Mucosa of descending colon (tissue), 3 donors: Measurements from ENCODE around the gene ZNF318. TPM values are rescaled to one million over a fixed set of nuclear protein-coding genes. Genes with fewer than 3 reads are reported as not detected.
A peak's percentile ranks its signal among the peaks of the same experiment; 100 is the strongest.

Experiments used
- ATAC-seq: fragments of 200-7000 bp; cut with Tn5 transposase; one replicate; pipeline ENCODE4 v1.9.1; 2020; ENCODE audit warnings: mild to moderate bottlenecking, moderate library complexity
- DNase-seq, 3 donors: peaks; one replicate each; pipeline ENCODE4 v3.0.0-alpha.2; 2020
- H3K36me3 ChIP-seq: fragments of 200-600 bp; one replicate; pipeline ENCODE4 v1.8.0; 2021; ENCODE audit warnings: low read depth, mild to moderate bottlenecking
- H3K4me1 ChIP-seq: fragments of 200-600 bp; one replicate; pipeline ENCODE4 v1.8.0; 2021; ENCODE audit warnings: low read depth, mild to moderate bottlenecking
- H3K4me3 ChIP-seq: fragments of 200-600 bp; one replicate; pipeline ENCODE4 v1.8.0; 2021; ENCODE audit warnings: mild to moderate bottlenecking
- H3K9me3 ChIP-seq: fragments of 200-600 bp; one replicate; pipeline ENCODE4 v1.8.0; 2021; ENCODE audit warnings: mild to moderate bottlenecking
- CTCF ChIP-seq: fragments of 200-600 bp; IDR thresholded peaks from one replicate; pipeline ENCODE4 v1.8.0; 2022; ENCODE audit warnings: antibody characterized with exemption, mild to moderate bottlenecking
- intact Hi-C, 2 donors: fragments of 100-400 bp; cut with DNase I in 1 of 2; cut with micrococcal nuclease in 1 of 2; formaldehyde crosslinking; loops; one replicate each; pipeline versions ENCODE4 v1.11.0 to v1.11.1; 2022; cut with DNase I, micrococcal nuclease
- total RNA-seq, 3 donors: library from RNA; stranded (reverse); fragmentation: NEBNext Ultra II Directional in 2 of 3; extraction: Animal tissue kit (Norgen Biotek cat#: 25700) in 2 of 3; gene quantifications; one replicate each; pipeline versions ENCODE4 v1.2.1 to v1.2.4, GENCODE V29; 2021 to 2023
- donor health status: DM: no; HTN: no; CAD: no; lungs with moderate emphysema.
- donor health status: DM: no; HTN: no; CAD: no.
- donor health status: DM: no; HTN: yes; CAD: no.

ZNF318 gene
- total RNA-seq, 3 donors from 2014 or later: 12.4 to 24.3 (median 16.9) TPM

- H3K4me1 ChIP-seq: no peaks in the 10 kb centered on the region
- ATAC-seq (no peak), DNase-seq (no peak)
- H3K4me3 ChIP-seq: no peak overlapping the region
- TF ChIP-seq CTCF: no peak
- H3K9me3 ChIP-seq: no peaks in the 10 kb centered on the region
- H3K36me3 ChIP-seq: no peaks in the 10 kb centered on the region
- intact Hi-C loops: no loop called here
Observed at GRCh38 chr6:43299338-43300293, 69.8 kb downstream of the ZNF318 start.

GRCh38 chr6:43298565-43299337, 70.7 kb downstream of the ZNF318 start:
- H3K9me3 ChIP-seq: no peaks in the 10 kb centered on the region
- H3K36me3 ChIP-seq: no peaks in the 10 kb centered on the region
- DNase-seq (no peak), ATAC-seq (no peak)
- no peak overlapping the region for H3K4me3 ChIP-seq
- no peak for TF ChIP-seq CTCF
- H3K4me1 ChIP-seq: no peaks in the 10 kb centered on the region
- intact Hi-C loops: no loop called here

DNA sequence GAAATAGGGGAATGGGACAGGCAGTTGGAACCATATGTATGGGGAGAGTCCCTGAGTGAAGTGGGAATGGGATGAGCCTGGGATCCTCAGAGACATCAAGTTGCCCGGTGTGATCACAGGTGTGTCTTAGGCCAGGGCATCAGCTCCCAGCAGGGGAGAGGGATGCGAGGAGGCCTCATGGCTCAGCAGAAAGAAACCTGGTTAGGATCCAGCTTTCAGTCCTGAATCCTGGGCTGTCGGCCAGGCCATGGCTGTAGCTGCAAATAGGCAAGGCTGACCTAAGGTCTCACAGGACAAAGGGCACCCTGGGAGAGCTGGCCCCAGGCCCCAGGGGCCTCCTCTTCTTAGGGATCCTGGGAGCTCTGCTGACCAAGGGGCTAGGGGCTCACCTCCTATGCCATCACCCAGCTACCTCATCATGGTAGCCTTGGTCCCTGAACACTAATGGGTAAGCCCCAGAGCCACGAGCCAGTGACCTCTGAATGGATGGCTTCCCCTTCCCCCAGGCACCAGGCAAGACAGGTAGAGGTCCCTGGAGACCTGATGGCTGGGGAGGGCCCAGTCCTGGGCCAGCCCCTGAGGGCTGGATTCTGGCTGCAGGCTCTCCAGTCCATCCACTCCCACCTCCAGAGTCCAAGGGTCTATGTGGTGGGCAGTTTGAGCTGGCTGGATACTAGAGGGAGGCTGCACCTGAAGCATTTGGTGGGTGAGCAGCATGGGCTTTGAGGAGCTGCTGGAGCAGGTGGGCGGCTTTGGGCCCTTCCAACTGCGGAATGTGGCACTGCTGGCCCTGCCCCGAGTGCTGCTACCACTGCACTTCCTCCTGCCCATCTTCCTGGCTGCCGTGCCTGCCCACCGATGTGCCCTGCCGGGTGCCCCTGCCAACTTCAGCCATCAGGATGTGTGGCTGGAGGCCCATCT, 71.5 kb downstream of the ZNF318 start, which contains the start of gene SLC22A7:
TSS of gene SLC22A7 (plus strand) at position 617 of the 921 bp plus-strand sequence. CDS start at position 716, 99 bp downstream.
- Histone ChIP-seq H3K4me3 (no peak within 1 kb of the TSS), H3K9me3 (no peaks in the 10 kb centered on the region), H3K4me1 (no peaks in the 10 kb centered on the region), H3K36me3 (no peaks in the 10 kb centered on the region)
- ATAC-seq: peak; percentile 25
- TF ChIP-seq CTCF: no peak
- intact Hi-C loops: no loop called here
- no peak for DNase-seq

- no peaks in the 10 kb centered on the region for H3K9me3 ChIP-seq
- no peak overlapping the region for H3K4me3 ChIP-seq
- TF ChIP-seq CTCF: no peak
- H3K4me1 ChIP-seq: peaks cover 4% of the 10 kb centered on the region
- ATAC-seq (no peak), DNase-seq (no peak)
- intact Hi-C loops: no loop called here
- no peaks in the 10 kb centered on the region for H3K36me3 ChIP-seq
Observed at GRCh38 chr6:43296780-43297497, 72.5 kb downstream of the ZNF318 start.
